Vagina (tissue), 2 donors: ENCODE measurements around the gene TPCN2. TPM values are rescaled to one million over a fixed set of nuclear protein-coding genes. Genes with fewer than 3 reads are reported as not detected.
A peak's percentile ranks its signal among the peaks of the same experiment; 100 is the strongest.

Experiments
- DNase-seq, 2 donors: peaks; one replicate each; pipeline ENCODE4 v3.0.0-alpha.2; 2017; ENCODE audit errors: extremely low spot score in 2 of 2
- H3K27ac ChIP-seq: fragments of 200-600 bp; sonication (generic); one replicate; pipeline ENCODE4 v1.5.1; 2019
- H3K27me3 ChIP-seq: fragments of 200-600 bp; sonication (generic); one replicate; pipeline ENCODE4 v1.5.1; 2019
- H3K36me3 ChIP-seq, 2 donors: fragments of 200-600 bp; sonication (generic); one replicate each; pipeline ENCODE4 v1.5.1; 2017 to 2019
- H3K4me1 ChIP-seq: fragments of 200-600 bp; sonication (generic); one replicate; pipeline ENCODE4 v1.5.1; 2019
- H3K4me3 ChIP-seq, 2 donors: fragments of 200-600 bp; sonication (generic); 1 replicate in 1 of 2; 2 replicates in 1 of 2; pipeline ENCODE4 v1.5.1; 2016 to 2019
- H3K9me3 ChIP-seq: fragments of 200-600 bp; sonication (generic); one replicate; pipeline ENCODE4 v1.5.1; 2019
- CTCF ChIP-seq, 3 experiments: fragments of 450-650 bp in 2 of 3; fragments of 200-600 bp in 1 of 3; sonication (generic) in 1 of 3; IDR thresholded peaks; one replicate each; pipeline ENCODE4 v1.5.1; 2017 to 2019; ENCODE audit warnings: antibody characterized with exemption in 3 of 3, mild to moderate bottlenecking in 2 of 3, moderate library complexity in 2 of 3
- POLR2A ChIP-seq, 2 donors: fragments of 450-650 bp; IDR thresholded peaks; one replicate each; pipeline ENCODE4 v1.6.1; 2017; ENCODE audit warnings: antibody characterized with exemption in 2 of 2, mild to moderate bottlenecking in 2 of 2, moderate library complexity in 2 of 2
- POLR2AphosphoS5 ChIP-seq, 2 donors: sonication (generic); formaldehyde crosslinking; IDR thresholded peaks; one replicate each; pipeline ENCODE4 v1.9.0; 2017; ENCODE audit warnings: antibody characterized with exemption in 2 of 2, mild to moderate bottlenecking in 2 of 2, low read depth in 1 of 2; ENCODE audit not compliant: insufficient read depth in 1 of 2
- intact Hi-C: fragments of 100-400 bp; cut with DNase I; formaldehyde crosslinking; loops from one replicate; pipeline ENCODE4 v1.15.1; 2023
- total RNA-seq: library from RNA; depleted of rRNA; stranded (reverse); fragments of >200 nt; gene quantifications from one replicate; pipeline ENCODE4 v1.2.3, GENCODE V29; 2016

The TPCN2 gene
- total RNA-seq, 1 donor from 2014 or later: 21.1 TPM

DNA sequence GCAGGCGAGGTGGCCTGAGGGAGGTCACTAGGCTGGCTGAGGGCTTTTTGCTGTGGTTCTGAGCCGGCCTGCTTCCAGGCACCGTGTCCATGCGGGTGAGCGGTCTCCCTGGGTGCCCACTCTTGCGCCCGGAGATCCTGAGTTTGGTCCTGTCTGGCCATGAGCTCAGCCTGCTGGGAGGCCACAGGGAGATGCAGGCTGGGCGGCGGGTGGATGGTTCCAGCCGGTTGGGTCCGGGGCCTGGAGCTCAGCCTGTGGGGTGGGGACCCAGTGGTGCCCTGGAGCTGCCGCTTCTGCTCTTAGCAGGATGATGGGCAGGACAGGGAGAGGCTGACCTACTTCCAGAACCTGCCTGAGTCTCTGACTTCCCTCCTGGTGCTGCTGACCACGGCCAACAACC is 18.5 kb downstream of the TPCN2 start:
- no peak for DNase-seq
- Histone ChIP-seq H3K27me3 (no peaks in the 10 kb centered on the region), H3K4me1 (peaks cover 23% of the 10 kb centered on the region), H3K27ac (peak overlapping the region; percentile 53), H3K9me3 (no peaks in the 10 kb centered on the region), H3K36me3 (peaks cover 0 to 29% of the 10 kb centered on the region in 2 donors), H3K4me3 (no peak overlapping the region)
- intact Hi-C loops: no loop called here
- TF ChIP-seq CTCF (IDR thresholded peaks at IDR 0.05) (no peak), POLR2AphosphoS5 (IDR thresholded peaks at IDR 0.05; ENCODE audit: insufficient read depth in 1 of 2, low read depth in 1 of 2) (no peak), POLR2A (IDR thresholded peaks at IDR 0.05) (no peak)

DNA sequence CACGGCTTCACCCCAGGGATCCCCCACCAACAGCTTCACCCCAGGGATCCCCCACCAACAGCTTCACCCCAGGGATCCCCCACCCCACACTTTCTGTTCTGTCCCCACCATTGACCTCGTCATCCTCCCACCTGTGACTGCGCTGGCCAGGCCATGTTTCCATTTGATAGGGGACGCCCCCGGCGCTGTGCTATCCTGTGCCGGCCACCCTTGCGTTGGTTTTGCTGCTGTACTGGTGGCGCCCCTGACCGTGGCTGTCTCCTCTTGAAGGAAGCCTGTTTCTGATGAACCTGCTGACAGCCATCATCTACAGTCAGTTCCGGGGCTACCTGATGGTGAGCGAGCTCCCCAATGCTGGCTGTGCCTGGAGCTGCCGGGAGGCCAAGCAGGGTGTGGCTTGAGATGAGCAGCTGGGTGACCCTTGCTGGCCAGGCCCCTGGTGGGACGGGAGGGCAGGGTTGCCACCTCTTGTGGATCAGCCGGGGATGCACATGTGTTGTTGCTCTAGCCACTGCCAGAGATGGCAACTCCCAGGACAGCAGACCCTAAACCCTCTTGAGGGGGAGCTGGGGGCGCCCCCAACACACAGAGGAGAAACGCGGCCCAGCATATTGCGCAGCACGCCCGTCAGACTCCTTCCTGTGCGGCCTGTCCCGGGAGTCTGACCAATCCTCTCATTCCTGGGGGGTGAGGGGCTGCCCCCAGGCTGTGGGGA is 22.5 kb downstream of the TPCN2 start:
- H3K4me1 ChIP-seq: peaks cover 19% of the 10 kb centered on the region
- TF ChIP-seq POLR2A (IDR thresholded peaks at IDR 0.05) (no peak), POLR2AphosphoS5 (IDR thresholded peaks at IDR 0.05; ENCODE audit: insufficient read depth in 1 of 2, low read depth in 1 of 2) (no peak), CTCF (IDR thresholded peaks at IDR 0.05) (no peak)
- H3K27me3 ChIP-seq: no peaks in the 10 kb centered on the region
- peaks cover 0 to 27% of the 10 kb centered on the region in 2 donors for H3K36me3 ChIP-seq
- DNase-seq: no peak
- no peaks in the 10 kb centered on the region for H3K9me3 ChIP-seq
- no peak overlapping the region for H3K27ac ChIP-seq
- intact Hi-C loops: no loop called here
- no peak overlapping the region for H3K4me3 ChIP-seq

GRCh38 chr11:69071956-69072355 is 23.2 kb downstream of the TPCN2 start:
- Histone ChIP-seq H3K4me1 (peaks cover 20% of the 10 kb centered on the region), H3K27ac (no peak overlapping the region), H3K36me3 (peaks cover 0 to 27% of the 10 kb centered on the region in 2 donors), H3K4me3 (no peak overlapping the region), H3K27me3 (no peaks in the 10 kb centered on the region), H3K9me3 (no peaks in the 10 kb centered on the region)
- TF ChIP-seq POLR2AphosphoS5 (IDR thresholded peaks at IDR 0.05; ENCODE audit: insufficient read depth in 1 of 2, low read depth in 1 of 2): no peak
- no peak for TF ChIP-seq CTCF (IDR thresholded peaks at IDR 0.05)
- no peak for TF ChIP-seq POLR2A (IDR thresholded peaks at IDR 0.05)
- intact Hi-C loops: no loop called here
- DNase-seq: no peak

DNA sequence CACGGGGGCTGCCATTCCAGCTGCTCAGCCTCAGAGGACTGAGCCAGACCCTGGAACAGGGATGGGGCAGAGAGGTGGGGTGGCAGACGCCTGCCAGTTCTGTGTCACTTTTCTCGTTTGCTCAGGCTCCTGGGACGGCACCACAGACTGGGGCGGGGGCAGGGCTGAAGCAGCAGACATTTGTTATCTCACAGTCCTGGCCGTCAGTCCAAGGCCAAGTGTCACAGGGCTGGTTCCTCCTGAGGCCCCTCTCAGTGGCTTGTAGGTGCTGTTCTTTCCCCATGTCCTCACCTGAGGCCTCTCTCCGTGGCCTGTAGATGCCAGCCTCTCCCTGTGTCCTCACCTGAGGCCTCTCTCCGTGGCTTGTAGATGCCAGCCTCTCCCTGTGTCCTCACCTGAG is 24.7 kb downstream of the TPCN2 start:
- H3K4me1 ChIP-seq: peaks cover 20% of the 10 kb centered on the region
- H3K27ac ChIP-seq: peak overlapping the region; percentile 31
- no peak for DNase-seq
- no peak for TF ChIP-seq CTCF (IDR thresholded peaks at IDR 0.05)
- TF ChIP-seq POLR2AphosphoS5 (IDR thresholded peaks at IDR 0.05; ENCODE audit: insufficient read depth in 1 of 2, low read depth in 1 of 2): no peak
- no peak for TF ChIP-seq POLR2A (IDR thresholded peaks at IDR 0.05)
- no peaks in the 10 kb centered on the region for H3K27me3 ChIP-seq
- H3K4me3 ChIP-seq: no peak overlapping the region
- no peaks in the 10 kb centered on the region for H3K9me3 ChIP-seq
- intact Hi-C loops: no loop called here
- H3K36me3 ChIP-seq: peaks cover 0 to 30% of the 10 kb centered on the region in 2 donors

DNA sequence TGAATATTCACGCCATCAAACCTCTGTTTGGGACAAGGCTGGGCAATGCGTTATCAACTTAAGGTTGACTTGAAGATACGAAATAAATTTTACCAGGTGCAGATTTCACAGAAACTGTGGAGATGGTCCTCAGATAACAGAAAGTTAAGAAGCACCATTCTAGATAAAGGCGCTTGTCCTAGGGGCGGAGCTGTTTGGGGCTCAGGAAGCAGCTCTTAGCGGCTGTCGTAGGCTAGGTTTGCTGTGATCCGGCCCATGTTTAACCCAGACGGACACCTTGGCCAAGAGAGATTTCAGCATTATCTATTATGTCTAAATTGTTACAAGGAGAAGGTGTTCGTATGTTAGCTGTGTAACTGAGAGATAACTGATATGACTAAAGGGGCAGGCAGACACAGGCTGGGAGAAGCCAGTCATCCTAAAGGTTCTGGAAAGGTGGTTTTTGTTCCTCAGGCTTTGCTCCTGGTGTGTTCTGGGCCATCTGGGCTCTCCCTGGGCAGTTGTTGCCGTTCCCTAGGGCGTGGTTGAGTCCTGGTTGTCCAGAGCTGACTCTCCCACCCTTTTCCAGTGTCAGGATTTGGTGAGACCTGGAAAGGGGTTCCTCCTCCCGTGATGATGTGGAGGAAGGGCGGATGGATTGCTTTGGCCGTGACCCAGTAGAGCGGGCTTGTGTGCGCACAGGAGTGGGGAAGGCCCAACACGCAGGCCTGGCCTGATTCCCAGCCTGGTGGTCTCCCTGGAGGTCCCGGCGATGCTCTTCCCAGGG is 25.8 kb downstream of the TPCN2 start:
- no peak for DNase-seq
- intact Hi-C loops: no loop called here

More for the DNA sequence above, 25.8 kb downstream of the TPCN2 start:
- Histone ChIP-seq H3K36me3 (peaks cover 0 to 41% of the 10 kb centered on the region in 2 donors), H3K9me3 (no peaks in the 10 kb centered on the region), H3K27me3 (no peaks in the 10 kb centered on the region), H3K4me3 (no peak overlapping the region), H3K4me1 (peaks cover 20% of the 10 kb centered on the region), H3K27ac (peak overlapping the region; percentile 95)
- TF ChIP-seq POLR2A (IDR thresholded peaks at IDR 0.05): no peak
- no peak for TF ChIP-seq CTCF (IDR thresholded peaks at IDR 0.05)
- no peak for TF ChIP-seq POLR2AphosphoS5 (IDR thresholded peaks at IDR 0.05; ENCODE audit: insufficient read depth in 1 of 2, low read depth in 1 of 2)
